HepG2 (cell line): ENCODE results near the gene PTCH1. TPM values are rescaled to one million over a fixed set of nuclear protein-coding genes. Genes with fewer than 3 reads are reported as not detected.

Experiments
- AHDC1 ChIP-seq: sonication (generic); formaldehyde crosslinking; IDR thresholded peaks from 2 replicates; pipeline ENCODE4 v1.5.1; 2020; ENCODE audit warnings: mild to moderate bottlenecking, missing genetic modification reagents, borderline replicate concordance
- BRD4 ChIP-seq: sonication (generic); formaldehyde crosslinking; IDR thresholded peaks from 2 replicates; pipeline ENCODE4 v1.4.0; 2020; ENCODE audit warnings: missing genetic modification reagents
- CEBPG ChIP-seq: IDR thresholded peaks from 2 replicates; pipeline ENCODE4 v1.6.1; 2016
- CEBPZ ChIP-seq: IDR thresholded peaks from 2 replicates; pipeline ENCODE4 v1.6.1; 2012; ENCODE audit warnings: low read length, improper control_type of control experiment
- GTF2F1 ChIP-seq: fragments of 150-350 bp; IDR thresholded peaks from 2 replicates; pipeline ENCODE4 v1.6.1; 2014; ENCODE audit warnings: low read length
- NFE2L1 ChIP-seq: sonication (generic); formaldehyde crosslinking; IDR thresholded peaks from 2 replicates; pipeline ENCODE4 v1.4.0; 2020; ENCODE audit warnings: missing genetic modification reagents, mild to moderate bottlenecking, borderline replicate concordance
- NKX3-1 ChIP-seq: sonication (generic); formaldehyde crosslinking; IDR thresholded peaks from 2 replicates; pipeline ENCODE4 v1.5.0; 2020; ENCODE audit warnings: missing genetic modification reagents
- RBFOX2 ChIP-seq: fragments of 200-400 bp; formaldehyde crosslinking; IDR thresholded peaks from 2 replicates; pipeline ENCODE4 v1.6.1; 2017; ENCODE audit warnings: low read depth, mild to moderate bottlenecking, low read length
- SIN3A ChIP-seq: IDR thresholded peaks from 2 replicates; pipeline ENCODE4 v1.6.1; 2011; ENCODE audit warnings: low read depth, mild to moderate bottlenecking, control low read depth, low read length, borderline replicate concordance
- SIX1 ChIP-seq: sonication (generic); formaldehyde crosslinking; IDR thresholded peaks from 2 replicates; pipeline ENCODE4 v1.4.0; 2020; ENCODE audit warnings: missing genetic modification reagents, borderline replicate concordance
- U2AF2 ChIP-seq: fragments of 200-400 bp; formaldehyde crosslinking; IDR thresholded peaks from 2 replicates; pipeline ENCODE4 v1.6.1; 2017; ENCODE audit warnings: low read depth, mild to moderate bottlenecking, low read length
- ZBTB43 ChIP-seq: sonication (generic); formaldehyde crosslinking; conservative IDR thresholded peaks from 2 replicates; pipeline ENCODE4 v1.4.0; 2020; ENCODE audit warnings: missing genetic modification reagents
- ZKSCAN1 ChIP-seq: fragments of 150-350 bp; IDR thresholded peaks from 2 replicates; pipeline ENCODE4 v1.6.1; 2014; ENCODE audit warnings: low read length
- ZNF547 ChIP-seq: sonication (generic); formaldehyde crosslinking; IDR thresholded peaks from 2 replicates; pipeline ENCODE4 v1.5.1; 2020; ENCODE audit warnings: mild to moderate bottlenecking, missing genetic modification reagents
- ZNF564 ChIP-seq: sonication (generic); formaldehyde crosslinking; IDR thresholded peaks from 2 replicates; pipeline ENCODE4 v1.8.1; 2023; ENCODE audit warnings: mild to moderate bottlenecking, missing genetic modification reagents
- ZNF598 ChIP-seq: sonication (generic); formaldehyde crosslinking; IDR thresholded peaks from 2 replicates; pipeline ENCODE4 v1.5.1; 2020; ENCODE audit warnings: mild to moderate bottlenecking, missing genetic modification reagents, borderline replicate concordance
- ZNF614 ChIP-seq: IDR thresholded peaks from 2 replicates; pipeline ENCODE4 v1.6.1; 2018; ENCODE audit warnings: missing biosample characterization, missing genetic modification reagents, inconsistent platforms, borderline replicate concordance
- ZUFSP ChIP-seq: sonication (generic); formaldehyde crosslinking; IDR thresholded peaks from 2 replicates; pipeline ENCODE4 v1.9.0; 2021; ENCODE audit warnings: missing genetic modification reagents, mild to moderate bottlenecking, borderline replicate concordance
- polyA plus RNA-seq, 8 experiments: library from polyadenylated mRNA; depleted of rRNA in 3 of 8; stranded (reverse) in 7 of 8; unstranded in 1 of 8; fragments of >200 nt; fragmentation: Illumina TruSeq in 4 of 8; extraction: Trizol in 4 of 8; gene quantifications; 2 replicates each; pipeline versions ENCODE4 v1.2.1 to v1.2.3, GENCODE V29; 2011 to 2016; ENCODE audit warnings: low read depth in 4 of 8, missing spikeins in 1 of 8, mixed read lengths in 1 of 8; ENCODE audit not compliant: insufficient read depth in 1 of 8
- total RNA-seq, 5 experiments: library from RNA; depleted of rRNA; stranded (reverse); fragments of >200 nt; fragmentation: Illumina TruSeq; extraction: Trizol; gene quantifications; 2 replicates each; pipeline ENCODE4 v1.2.3, GENCODE V29; 2016; ENCODE audit warnings: low read depth in 1 of 5

Gene PTCH1
- total and polyA plus RNA-seq, 2 of the 13 experiments (the other 11 are each of a cell fraction or from before 2014, with no cell fraction given) = 2.8 to 3.9 TPM

- TF ChIP-seq ZNF614 (CRISPR knock-in tag) = no peak
- no peak for TF ChIP-seq CEBPZ
- no peak for TF ChIP-seq SIX1 (CRISPR knock-in tag)
- TF ChIP-seq GTF2F1 = no peak
- no peak for TF ChIP-seq ZKSCAN1
- TF ChIP-seq NKX3-1 (CRISPR knock-in tag) = no peak
- no peak for TF ChIP-seq NFE2L1
- no peak for TF ChIP-seq CEBPG (CRISPR knock-in tag)
- TF ChIP-seq BRD4 (CRISPR knock-in tag) = no peak
- 0 out of 2 replicates have a peak, but pooled peaks have one; percentile 44 for TF ChIP-seq SIN3A
- TF ChIP-seq ZNF564 (CRISPR knock-in tag) = no peak
- peak; percentile 65 for TF ChIP-seq RBFOX2
- TF ChIP-seq ZUFSP = no peak
- TF ChIP-seq U2AF2 = no peak
- TF ChIP-seq ZNF547 (CRISPR knock-in tag) = no peak
- no peak for TF ChIP-seq ZBTB43
- TF ChIP-seq ZNF598 (CRISPR knock-in tag) = no peak
- no peak for TF ChIP-seq AHDC1 (CRISPR knock-in tag)
These were observed 7.6 kb downstream of the PTCH1 start (continued) for GRCh38 chr9:95508968-95509850.
